Measurements from ENCODE around the gene PDZD4.
A peak's percentile ranks its signal among the peaks of the same experiment; 100 is the strongest.

GRCh38 chrX:153763989-153764755 lies 66.2 kb downstream of the PDZD4 start, which contains the start of gene PLXNB3:
- peak; percentile 90 for TF ChIP-seq CTCF (conservative IDR thresholded peaks at IDR 0.05)
- no peak for TF ChIP-seq ZFX (IDR thresholded peaks at IDR 0.05)
